MM.1S (cell line): ENCODE measurements around the gene MEGF11.

ENCODE experiments used
- DNase-seq: peaks from one replicate; pipeline ENCODE4 v3.0.0-alpha.2; 2015
- H2AFZ ChIP-seq: fragments of 300-600 bp; sonication (generic); 2 replicates; pipeline ENCODE4 v1.6.0; 2016; ENCODE audit warnings: antibody characterized with exemption, low read length
- H3F3A ChIP-seq: fragments of 300-600 bp; sonication (generic); 2 replicates; pipeline ENCODE4 v1.6.1; 2016; ENCODE audit warnings: mild to moderate bottlenecking, antibody characterized with exemption, low read length, moderate library complexity, mixed read lengths; ENCODE audit not compliant: insufficient read depth
- H3K27ac ChIP-seq: fragments of 300-600 bp; sonication (generic); 2 replicates; pipeline ENCODE4 v1.5.1; 2016; ENCODE audit warnings: mild to moderate bottlenecking, low read length
- H3K27me3 ChIP-seq: fragments of 300-600 bp; sonication (generic); replicated peaks from 2 replicates; pipeline ENCODE4 v1.6.0; 2016; ENCODE audit warnings: low read length; ENCODE audit not compliant: insufficient read depth
- H3K36me3 ChIP-seq: fragments of 300-600 bp; sonication (generic); replicated peaks from 2 replicates; pipeline ENCODE4 v1.6.1; 2016; ENCODE audit warnings: mild to moderate bottlenecking, low read length, mixed read lengths; ENCODE audit not compliant: insufficient read depth
- H3K4me1 ChIP-seq: fragments of 300-600 bp; sonication (generic); 2 replicates; pipeline ENCODE4 v1.6.1; 2016; ENCODE audit warnings: low read length, mixed read lengths
- H3K4me2 ChIP-seq: fragments of 300-600 bp; sonication (generic); 2 replicates; pipeline ENCODE4 v1.6.0; 2016; ENCODE audit warnings: low read depth, low read length
- H3K4me3 ChIP-seq: fragments of 300-600 bp; sonication (generic); 2 replicates; pipeline ENCODE4 v1.5.1; 2016; ENCODE audit warnings: low read length, mixed read lengths
- H3K79me2 ChIP-seq: fragments of 300-600 bp; sonication (generic); 2 replicates; pipeline ENCODE4 v1.6.1; 2016; ENCODE audit warnings: mixed run types, low read length, mixed read lengths
- H3K9ac ChIP-seq: fragments of 300-600 bp; sonication (generic); 2 replicates; pipeline ENCODE4 v1.6.1; 2016; ENCODE audit warnings: low read length, mixed read lengths
- H3K9me2 ChIP-seq: fragments of 300-600 bp; sonication (generic); replicated peaks from 2 replicates; pipeline ENCODE4 v1.6.1; 2016; ENCODE audit warnings: mild to moderate bottlenecking, low read length, mixed read lengths; ENCODE audit not compliant: insufficient read depth
- H3K9me3 ChIP-seq: fragments of 300-600 bp; sonication (generic); replicated peaks from 2 replicates; pipeline ENCODE4 v1.6.1; 2016; ENCODE audit warnings: mild to moderate bottlenecking, low read length, mixed read lengths; ENCODE audit not compliant: insufficient read depth
- H4K20me1 ChIP-seq: fragments of 300-600 bp; sonication (generic); 2 replicates; pipeline ENCODE4 v1.6.1; 2016; ENCODE audit warnings: mild to moderate bottlenecking, low read length, moderate library complexity, mixed read lengths; ENCODE audit not compliant: insufficient read depth
- CTCF ChIP-seq: fragments of 300-600 bp; sonication (generic); IDR thresholded peaks from 2 replicates; pipeline ENCODE4 v1.5.1; 2016; ENCODE audit warnings: antibody characterized with exemption, low read length, mixed read lengths
- EZH2 ChIP-seq: fragments of 300-600 bp; sonication (generic); optimal IDR thresholded peaks from 2 replicates; pipeline ENCODE3; 2017; ENCODE audit warnings: low read depth, mild to moderate bottlenecking, antibody characterized with exemption, low read length, mixed read lengths
- EZH2phosphoT487 ChIP-seq: fragments of 300-600 bp; sonication (generic); IDR thresholded peaks from 2 replicates; pipeline ENCODE4 v1.6.1; 2018; ENCODE audit warnings: antibody characterized with exemption, low read length

Gene MEGF11

GRCh38 chr15:65906396-65906795 is 347.2 kb downstream of the MEGF11 start:
- Histone ChIP-seq H3K4me1 (0 out of 2 replicates have a peak, but pooled peaks cover 7% of the 10 kb centered on the region), H3K36me3 (no peaks in the 10 kb centered on the region), H3K9me3 (no peaks in the 10 kb centered on the region), H3K27me3 (no peaks in the 10 kb centered on the region), H2AFZ (no peak overlapping the region), H3K9ac (no peak overlapping the region), H3K4me3 (no peak overlapping the region), H4K20me1 (no peaks in the 10 kb centered on the region), H3K9me2 (no peaks in the 10 kb centered on the region), H3F3A (no peaks in the 10 kb centered on the region), H3K27ac (no peak overlapping the region), H3K4me2 (no peak overlapping the region), H3K79me2 (no peaks in the 10 kb centered on the region)
- no peak for DNase-seq
- no peak for TF ChIP-seq EZH2phosphoT487
- no peak for TF ChIP-seq EZH2
- no peak for TF ChIP-seq CTCF

- H3K4me2 ChIP-seq = no peak overlapping the region
- TF ChIP-seq CTCF (no peak), EZH2phosphoT487 (no peak), EZH2 (no peak)
- 0 out of 2 replicates have a peak, but pooled peaks cover 7% of the 10 kb centered on the region for H3K4me1 ChIP-seq
- no peaks in the 10 kb centered on the region for H3K36me3 ChIP-seq
- H3K4me3 ChIP-seq = no peak overlapping the region
- H3K9me2 ChIP-seq = no peaks in the 10 kb centered on the region
- H3K9ac ChIP-seq = no peak overlapping the region
- H3F3A ChIP-seq = no peaks in the 10 kb centered on the region
- no peak overlapping the region for H2AFZ ChIP-seq
- H3K9me3 ChIP-seq = no peaks in the 10 kb centered on the region
- H3K79me2 ChIP-seq = no peaks in the 10 kb centered on the region
- no peak for DNase-seq
- no peaks in the 10 kb centered on the region for H4K20me1 ChIP-seq
- H3K27ac ChIP-seq = no peak overlapping the region
- no peaks in the 10 kb centered on the region for H3K27me3 ChIP-seq
Observed at GRCh38 chr15:65904301-65904700, 349.2 kb downstream of the MEGF11 start.

- no peak overlapping the region for H3K9ac ChIP-seq
- H3K4me1 ChIP-seq = 0 out of 2 replicates have a peak, but pooled peaks cover 7% of the 10 kb centered on the region
Observed at GRCh38 chr15:65903296-65904073, 350.1 kb downstream of the MEGF11 start.

More at GRCh38 chr15:65903296-65904073, 350.1 kb downstream of the MEGF11 start:
- H3K9me3 ChIP-seq = no peaks in the 10 kb centered on the region
- no peaks in the 10 kb centered on the region for H3F3A ChIP-seq
- H3K4me2 ChIP-seq = no peak overlapping the region
- H4K20me1 ChIP-seq = no peaks in the 10 kb centered on the region
- H2AFZ ChIP-seq = no peak overlapping the region
- H3K4me3 ChIP-seq = no peak overlapping the region
- H3K27me3 ChIP-seq = no peaks in the 10 kb centered on the region
- H3K9me2 ChIP-seq = no peaks in the 10 kb centered on the region
- no peak for TF ChIP-seq CTCF
- no peak for TF ChIP-seq EZH2phosphoT487
- TF ChIP-seq EZH2 = no peak
- no peak for DNase-seq
- H3K79me2 ChIP-seq = no peaks in the 10 kb centered on the region
- H3K27ac ChIP-seq = no peak overlapping the region
- H3K36me3 ChIP-seq = no peaks in the 10 kb centered on the region
